Lower leg skin (tissue), 4 donors: ENCODE measurements around the gene NTRK3. TPM values are rescaled to one million over a fixed set of nuclear protein-coding genes. Genes with fewer than 3 reads are reported as not detected.

ENCODE experiments used
- DNase-seq, 2 donors: peaks; one replicate each; pipeline ENCODE4 v3.0.0-alpha.2; 2019; ENCODE audit warnings: low spot score in 2 of 2
- H3K4me3 ChIP-seq: fragments of 200-600 bp; sonication (generic); 2 replicates; pipeline ENCODE4 v1.5.1; 2017; ENCODE audit warnings: mild to moderate bottlenecking, low read depth; ENCODE audit not compliant: poor library complexity, severe bottlenecking
- POLR2A ChIP-seq, 2 donors: fragments of 450-650 bp; IDR thresholded peaks; one replicate each; pipeline ENCODE4 v1.6.1; 2016 to 2017; ENCODE audit warnings: antibody characterized with exemption in 2 of 2, mild to moderate bottlenecking in 1 of 2, moderate library complexity in 1 of 2
- WGBS, 2 donors: methylation state at CpG; one replicate each; pipeline ENCODE4 v1.1.5; 2018; 5-methylcytosine and 5-hydroxymethylcytosine counted together
- intact Hi-C: fragments of 100-400 bp; cut with DNase I; formaldehyde crosslinking; loops from one replicate; pipeline ENCODE4 v1.15.0; 2023; ENCODE audit warnings: low total_unique reads
- total RNA-seq, 4 donors: library from RNA; depleted of rRNA; stranded (reverse); fragments of >200 nt; gene quantifications; one replicate each; pipeline ENCODE4 v1.1.0, GENCODE V29; 2016
- TF ChIP-seq, protein P1 (sequence below), 3 donors: fragments of 450-650 bp; IDR thresholded peaks; one replicate each; pipeline ENCODE4 v1.5.1; 2016; ENCODE audit warnings: antibody characterized with exemption in 3 of 3, mild to moderate bottlenecking in 3 of 3, moderate library complexity in 2 of 3

The NTRK3 gene
- total RNA-seq: 1 to 10 TPM in 3 of 4 donors, under 1 TPM in 1; 0.97 to 5.4 (median 4.4) TPM

DNA sequence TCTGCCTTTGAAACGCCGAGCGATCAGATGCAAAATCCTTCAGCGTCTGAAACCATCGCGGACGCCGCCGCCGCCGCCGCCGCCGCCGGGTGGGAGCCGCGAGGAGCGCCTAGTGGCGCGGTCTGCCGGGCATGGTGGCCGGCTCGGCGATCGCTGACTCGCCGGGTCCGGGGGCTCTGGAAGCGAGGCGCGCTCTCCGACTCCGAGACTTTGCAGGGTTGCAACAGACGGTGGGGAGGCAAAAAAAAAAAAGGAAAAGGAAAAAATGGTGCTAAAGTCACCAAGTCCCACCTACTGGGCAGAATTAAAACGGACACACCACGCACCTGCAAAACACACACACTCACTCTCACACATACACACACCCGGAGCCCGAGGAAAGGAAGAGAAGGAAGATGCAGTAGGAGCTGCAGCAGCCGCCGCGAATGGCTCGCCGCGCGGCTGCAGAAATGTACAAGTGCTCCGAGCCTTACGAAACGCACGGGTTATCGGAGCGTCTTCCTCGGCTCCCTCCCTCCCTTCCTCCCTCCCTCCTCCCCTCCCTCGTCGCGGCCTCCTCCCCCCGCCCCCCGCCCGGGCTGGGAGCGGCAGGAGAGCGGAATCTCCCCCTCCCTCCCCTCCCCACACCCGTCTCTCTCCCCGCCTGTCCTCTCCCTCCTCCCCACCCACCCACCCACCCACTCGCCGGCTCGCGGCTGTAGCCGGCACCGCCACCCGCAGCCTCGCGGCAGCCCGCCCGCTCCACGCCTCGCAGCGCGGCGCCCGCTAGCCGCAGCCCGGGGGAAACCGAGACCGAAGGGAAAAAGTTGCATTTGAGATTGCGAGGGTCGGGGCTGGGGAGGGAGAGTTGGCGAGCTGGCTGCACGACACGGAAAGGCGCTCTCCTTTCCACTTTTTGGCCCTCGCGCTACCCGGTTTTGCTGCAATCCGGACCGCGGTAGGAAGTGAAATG, at the start of gene NTRK3:
NTRK3 (minus strand) TSS at position 461 of the 952 bp plus-strand sequence. CDS start 586 bp downstream, outside the sequence.
- DNase-seq: no peak
- TF ChIP-seq, protein P1, sequence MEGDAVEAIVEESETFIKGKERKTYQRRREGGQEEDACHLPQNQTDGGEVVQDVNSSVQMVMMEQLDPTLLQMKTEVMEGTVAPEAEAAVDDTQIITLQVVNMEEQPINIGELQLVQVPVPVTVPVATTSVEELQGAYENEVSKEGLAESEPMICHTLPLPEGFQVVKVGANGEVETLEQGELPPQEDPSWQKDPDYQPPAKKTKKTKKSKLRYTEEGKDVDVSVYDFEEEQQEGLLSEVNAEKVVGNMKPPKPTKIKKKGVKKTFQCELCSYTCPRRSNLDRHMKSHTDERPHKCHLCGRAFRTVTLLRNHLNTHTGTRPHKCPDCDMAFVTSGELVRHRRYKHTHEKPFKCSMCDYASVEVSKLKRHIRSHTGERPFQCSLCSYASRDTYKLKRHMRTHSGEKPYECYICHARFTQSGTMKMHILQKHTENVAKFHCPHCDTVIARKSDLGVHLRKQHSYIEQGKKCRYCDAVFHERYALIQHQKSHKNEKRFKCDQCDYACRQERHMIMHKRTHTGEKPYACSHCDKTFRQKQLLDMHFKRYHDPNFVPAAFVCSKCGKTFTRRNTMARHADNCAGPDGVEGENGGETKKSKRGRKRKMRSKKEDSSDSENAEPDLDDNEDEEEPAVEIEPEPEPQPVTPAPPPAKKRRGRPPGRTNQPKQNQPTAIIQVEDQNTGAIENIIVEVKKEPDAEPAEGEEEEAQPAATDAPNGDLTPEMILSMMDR (IDR thresholded peaks at IDR 0.05): no peak
- no peak for TF ChIP-seq POLR2A (IDR thresholded peaks at IDR 0.05)
- WGBS, 2 donors: 0 to 1% methylated on average over 64 to 85 of the region's 95 CpGs
- intact Hi-C loops: no loop called here
- peak within 1 kb of the TSS; percentile 16 for H3K4me3 ChIP-seq

DNA sequence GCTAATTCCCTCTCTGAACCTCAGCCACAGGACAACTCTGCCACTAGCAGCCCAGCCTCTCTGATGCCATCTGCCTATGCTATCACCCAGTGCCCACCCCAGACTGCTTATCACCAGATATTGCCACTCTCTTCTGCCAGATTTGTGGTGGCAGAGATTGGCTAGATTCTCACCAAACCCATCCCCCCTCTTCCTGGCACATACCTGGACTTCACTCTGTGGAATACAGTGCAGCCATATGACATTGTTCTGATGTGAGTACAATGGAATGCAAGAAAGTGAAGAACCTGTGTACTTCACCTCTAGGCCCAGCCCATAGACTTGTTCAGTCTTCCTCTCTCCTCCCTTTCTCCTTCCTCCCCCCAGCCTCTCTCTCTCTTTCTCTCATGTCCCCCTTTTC, 46.9 kb upstream of the NTRK3 start:
- no peak for DNase-seq
- TF ChIP-seq, protein P1 (IDR thresholded peaks at IDR 0.05): no peak
- TF ChIP-seq POLR2A (IDR thresholded peaks at IDR 0.05): no peak
- no peak overlapping the region for H3K4me3 ChIP-seq
- intact Hi-C loops: no loop called here

DNA sequence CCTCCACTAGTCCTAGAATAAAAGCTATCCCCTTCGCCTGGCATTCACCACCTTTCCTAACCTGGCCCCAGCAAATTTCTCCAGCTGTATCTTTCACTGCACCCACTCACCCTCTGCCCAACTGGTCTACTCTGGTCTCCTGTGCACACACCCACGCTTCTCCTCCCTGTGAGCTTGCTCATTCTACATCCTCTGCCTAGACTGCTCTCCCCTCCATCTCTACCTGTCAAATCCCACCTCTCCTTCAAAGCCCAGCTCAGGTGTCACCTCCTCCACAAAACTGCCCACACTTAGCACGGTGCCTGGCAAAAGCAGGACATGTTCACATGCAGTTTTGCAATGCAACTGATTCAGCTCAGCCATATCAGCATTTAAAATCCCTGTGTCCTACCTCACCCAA, 45.8 kb upstream of the NTRK3 start:
- 65 to 75% methylated on average over 3 of the region's 3 CpGs for WGBS, 2 donors
- H3K4me3 ChIP-seq: no peak overlapping the region
- intact Hi-C loops: no loop called here
- no peak for TF ChIP-seq POLR2A (IDR thresholded peaks at IDR 0.05)
- TF ChIP-seq, protein P1 (IDR thresholded peaks at IDR 0.05): no peak
- DNase-seq: no peak

DNA sequence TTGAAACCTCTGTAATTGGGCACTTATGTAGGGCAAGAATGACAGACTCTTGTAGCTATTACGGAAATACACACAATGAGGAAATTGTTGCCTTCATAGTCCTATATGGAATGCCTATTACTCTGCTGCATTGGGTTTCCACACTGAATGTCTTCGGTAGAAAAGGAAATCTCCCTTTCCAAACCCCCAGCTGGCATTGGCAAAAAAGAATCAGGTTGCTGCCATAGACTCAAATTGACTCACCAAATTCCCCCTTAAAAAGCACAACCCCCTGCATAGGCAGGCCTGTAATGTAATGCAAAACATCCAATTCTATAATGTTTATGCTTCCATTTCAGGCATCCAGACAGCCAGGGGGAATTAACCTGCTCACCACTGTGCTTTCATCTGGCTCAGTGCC, 44.8 kb upstream of the NTRK3 start:
- intact Hi-C loops: no loop called here
- WGBS, 2 donors: 57 to 69% methylated on average over 2 of the region's 2 CpGs

GRCh38 chr15:88300861-88301260, 44.3 kb upstream of the NTRK3 start:
- DNase-seq: no peak
- H3K4me3 ChIP-seq: no peak overlapping the region
- intact Hi-C loops: no loop called here
- 74 to 80% methylated on average over 4 of the region's 4 CpGs for WGBS, 2 donors
- TF ChIP-seq, protein P1 (IDR thresholded peaks at IDR 0.05): no peak
- TF ChIP-seq POLR2A (IDR thresholded peaks at IDR 0.05): no peak

More for the DNA sequence above, 44.8 kb upstream of the NTRK3 start:
- TF ChIP-seq POLR2A (IDR thresholded peaks at IDR 0.05): no peak
- TF ChIP-seq, protein P1 (IDR thresholded peaks at IDR 0.05): no peak
- no peak for DNase-seq
- H3K4me3 ChIP-seq: no peak overlapping the region
